OCI-M1 (cell line): ENCODE measurements around the gene LAGE3.

Experiments used
- DNase-seq: peaks from one replicate; lab custom pipeline; 2025; lab: John Stamatoyannopoulos, UW

The LAGE3 gene

GRCh38 chrX:154434394-154435168 lies 44.5 kb downstream of the LAGE3 start:
- no peak for DNase-seq

- DNase-seq, result no peak
These were observed 45.5 kb downstream of the LAGE3 start for GRCh38 chrX:154433605-154434004.

GRCh38 chrX:154432210-154432609 lies 46.9 kb downstream of the LAGE3 start:
- DNase-seq, result no peak

GRCh38 chrX:154431341-154431740 lies 47.7 kb downstream of the LAGE3 start:
- DNase-seq, result peak; percentile 73

- peak; percentile 67 for DNase-seq
These were observed 48.2 kb downstream of the LAGE3 start for GRCh38 chrX:154430916-154431315.

- peak; percentile 54 for DNase-seq
These were observed 48.6 kb downstream of the LAGE3 start for GRCh38 chrX:154430479-154430878.

- DNase-seq, result no peak
These were observed 49.4 kb downstream of the LAGE3 start for GRCh38 chrX:154429711-154430110.

- peak; percentile 94 for DNase-seq
These were observed 50.6 kb downstream of the LAGE3 start, which contains the start of gene ATP6AP1 for GRCh38 chrX:154428176-154429171. Gene ATP6AP1, plus strand, starts transcription at chrX:154428677. Its CDS starts 16 bp downstream, at chrX:154428693.
